Measurements from ENCODE around the gene DEGS2. TPM values are rescaled to one million over a fixed set of nuclear protein-coding genes. Genes with fewer than 3 reads are reported as not detected.
A peak's percentile ranks its signal among the peaks of the same experiment; 100 is the strongest.

DEGS2 gene
- total and polyA plus RNA-seq, 2 of the 13 experiments (the other 11 are each of a cell fraction or from before 2014, with no cell fraction given): 0.09 TPM

GRCh38 chr14:100148837-100149731, 10.4 kb downstream of the DEGS2 start:
- no peak overlapping the region for H3K4me3 ChIP-seq (replicated peaks in 1 of 3; ENCODE audit: insufficient read depth in 1 of 3, low read depth in 2 of 3, low read length in 3 of 3)
- H3K79me2 ChIP-seq (ENCODE audit: insufficient read depth, low read length): no peaks in the 10 kb centered on the region
- H3K36me3 ChIP-seq (replicated peaks in 1 of 2; ENCODE audit: control insufficient read depth in 1 of 2, insufficient read depth in 2 of 2, low read length in 2 of 2): no peaks in the 10 kb centered on the region
- intact Hi-C loops (cut with micrococcal nuclease; ENCODE audit: unreplicated experiment): no loop called here
- WGBS (ENCODE audit: low lambda C conversion rate): 95% methylated on average over 49 of the region's 58 CpGs
- no peak overlapping the region for H3K4me2 ChIP-seq (ENCODE audit: low read depth, low read length)
- in situ Hi-C loops (cut with HindIII; ENCODE audit: extremely low pct_ligation_motif_present, low pct_unique_long_range_greater_than_20kb): no loop called here
- ChIA-PET POLR2A (no interaction called here), CTCF (ENCODE audit: low intra/inter-chr PET ratio, low total read pairs) (no interaction called here)
- no peak overlapping the region for H2AFZ ChIP-seq (ENCODE audit: low read length)
- no TSS peak for BruUV-seq (replicated peaks)
- no peaks in the 10 kb centered on the region for H4K20me1 ChIP-seq (ENCODE audit: insufficient read depth, low read length)
- DNase-seq (ENCODE audit: low spot score): no peak
- H3K4me1 ChIP-seq (ENCODE audit: insufficient read depth, low read length): peaks cover 38% of the 10 kb centered on the region
- H3K27ac ChIP-seq (ENCODE audit: extremely low read length, insufficient read depth, low read length): no peak overlapping the region
- no peaks in the 10 kb centered on the region for H3K9me3 ChIP-seq (ENCODE audit: low read length)
- H3K9ac ChIP-seq (ENCODE audit: insufficient read depth, low read depth, low read length): no peak overlapping the region
- FAIRE-seq: no peak
- TF ChIP-seq ZNF160 (CRISPR knock-in tag; IDR thresholded peaks at IDR 0.05) (no peak), NFYC (CRISPR knock-in tag; IDR thresholded peaks at IDR 0.05) (no peak), ZNF274 (CRISPR knock-in tag; IDR thresholded peaks at IDR 0.05) (no peak), GMEB1 (CRISPR knock-in tag; IDR thresholded peaks at IDR 0.05; ENCODE audit: borderline replicate concordance) (no peak), ZNF431 (CRISPR knock-in tag; IDR thresholded peaks at IDR 0.05; ENCODE audit: borderline replicate concordance, low read depth) (no peak), RCOR2 (CRISPR knock-in tag; IDR thresholded peaks at IDR 0.05) (no peak)
- TF ChIP-seq, protein P1, sequence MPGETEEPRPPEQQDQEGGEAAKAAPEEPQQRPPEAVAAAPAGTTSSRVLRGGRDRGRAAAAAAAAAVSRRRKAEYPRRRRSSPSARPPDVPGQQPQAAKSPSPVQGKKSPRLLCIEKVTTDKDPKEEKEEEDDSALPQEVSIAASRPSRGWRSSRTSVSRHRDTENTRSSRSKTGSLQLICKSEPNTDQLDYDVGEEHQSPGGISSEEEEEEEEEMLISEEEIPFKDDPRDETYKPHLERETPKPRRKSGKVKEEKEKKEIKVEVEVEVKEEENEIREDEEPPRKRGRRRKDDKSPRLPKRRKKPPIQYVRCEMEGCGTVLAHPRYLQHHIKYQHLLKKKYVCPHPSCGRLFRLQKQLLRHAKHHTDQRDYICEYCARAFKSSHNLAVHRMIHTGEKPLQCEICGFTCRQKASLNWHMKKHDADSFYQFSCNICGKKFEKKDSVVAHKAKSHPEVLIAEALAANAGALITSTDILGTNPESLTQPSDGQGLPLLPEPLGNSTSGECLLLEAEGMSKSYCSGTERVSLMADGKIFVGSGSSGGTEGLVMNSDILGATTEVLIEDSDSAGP (CRISPR knock-in tag; IDR thresholded peaks at IDR 0.05; ENCODE audit: borderline replicate concordance): 0 out of 2 replicates have a peak, but pooled peaks have one; percentile 14
- H3K27me3 ChIP-seq (ENCODE audit: control insufficient read depth in 1 of 2, insufficient read depth in 2 of 2, low read length in 2 of 2): peaks cover 0 to 1% of the 10 kb centered on the region in 2 experiments; a peak in 1 of 5 replicates
- ATAC-seq: no peak

Data from HepG2 (cell line).